Measurements from ENCODE around the gene COL8A1. TPM values are rescaled to one million over a fixed set of nuclear protein-coding genes. Genes with fewer than 3 reads are reported as not detected.

The COL8A1 gene
- total RNA-seq, 2 donors from 2014 or later, result 0.42 to 1.9 TPM

DNA sequence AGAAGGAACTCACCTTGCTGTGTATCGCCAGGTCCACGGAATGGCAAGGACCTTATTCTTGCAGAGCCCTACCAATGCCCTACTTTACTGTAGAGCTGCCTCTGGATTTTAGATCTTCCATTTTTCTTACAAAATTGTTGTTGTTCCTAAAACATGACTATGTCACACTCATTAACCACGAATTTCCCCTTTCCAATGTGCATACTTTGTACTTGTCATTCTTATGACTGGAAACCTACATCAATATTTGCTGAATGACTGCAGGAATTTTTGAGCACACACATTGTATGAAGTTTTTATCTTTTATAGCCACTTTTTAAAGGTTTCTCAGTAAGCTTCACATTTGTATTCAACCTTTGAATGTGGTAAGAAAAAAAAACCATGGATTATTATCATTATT lies 143.4 kb downstream of the COL8A1 start:
- DNase-seq, result no peak
- no peak overlapping the region for H3K4me3 ChIP-seq
- no peaks in the 10 kb centered on the region for H3K9me3 ChIP-seq
- intact Hi-C loops (cut with DNase I), result no loop called here
- H3K4me1 ChIP-seq, result no peaks in the 10 kb centered on the region
- H3K27ac ChIP-seq, result no peak overlapping the region
- no peaks in the 10 kb centered on the region for H3K27me3 ChIP-seq
- TF ChIP-seq, protein P1, sequence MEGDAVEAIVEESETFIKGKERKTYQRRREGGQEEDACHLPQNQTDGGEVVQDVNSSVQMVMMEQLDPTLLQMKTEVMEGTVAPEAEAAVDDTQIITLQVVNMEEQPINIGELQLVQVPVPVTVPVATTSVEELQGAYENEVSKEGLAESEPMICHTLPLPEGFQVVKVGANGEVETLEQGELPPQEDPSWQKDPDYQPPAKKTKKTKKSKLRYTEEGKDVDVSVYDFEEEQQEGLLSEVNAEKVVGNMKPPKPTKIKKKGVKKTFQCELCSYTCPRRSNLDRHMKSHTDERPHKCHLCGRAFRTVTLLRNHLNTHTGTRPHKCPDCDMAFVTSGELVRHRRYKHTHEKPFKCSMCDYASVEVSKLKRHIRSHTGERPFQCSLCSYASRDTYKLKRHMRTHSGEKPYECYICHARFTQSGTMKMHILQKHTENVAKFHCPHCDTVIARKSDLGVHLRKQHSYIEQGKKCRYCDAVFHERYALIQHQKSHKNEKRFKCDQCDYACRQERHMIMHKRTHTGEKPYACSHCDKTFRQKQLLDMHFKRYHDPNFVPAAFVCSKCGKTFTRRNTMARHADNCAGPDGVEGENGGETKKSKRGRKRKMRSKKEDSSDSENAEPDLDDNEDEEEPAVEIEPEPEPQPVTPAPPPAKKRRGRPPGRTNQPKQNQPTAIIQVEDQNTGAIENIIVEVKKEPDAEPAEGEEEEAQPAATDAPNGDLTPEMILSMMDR (IDR thresholded peaks at IDR 0.05), result no peak
- no peak overlapping the region for H3K9ac ChIP-seq (ENCODE audit: low read depth in 2 of 2, low read length in 2 of 2)
- H3K36me3 ChIP-seq, result no peaks in the 10 kb centered on the region

DNA sequence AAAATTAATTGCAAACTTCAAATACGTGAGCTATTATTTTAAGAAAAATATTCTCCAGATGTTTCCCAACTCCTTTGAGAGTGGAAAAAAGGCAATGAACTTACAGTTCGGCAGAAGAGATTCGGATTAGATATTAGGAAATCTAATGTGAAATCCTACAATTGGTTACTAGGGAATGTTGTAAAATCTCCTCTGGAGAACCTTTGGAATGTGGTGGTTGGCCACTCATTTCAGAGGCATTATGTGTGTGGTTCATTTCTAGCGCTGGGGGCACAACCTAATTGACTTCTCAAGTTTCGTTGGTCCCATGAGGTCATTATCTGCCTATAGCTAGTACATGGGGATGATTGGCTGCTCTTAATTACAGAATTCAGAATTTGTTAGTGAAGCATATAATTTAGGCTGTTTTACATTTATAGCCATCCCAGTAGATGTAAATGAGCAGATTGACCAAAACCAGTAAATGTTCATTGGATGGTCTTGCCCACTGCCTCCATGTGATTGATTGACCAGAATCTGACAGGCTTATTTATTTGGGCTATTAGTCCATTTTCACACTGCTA lies 144.7 kb downstream of the COL8A1 start:
- DNase-seq, result no peak
- H3K9me3 ChIP-seq, result no peaks in the 10 kb centered on the region
- no peaks in the 10 kb centered on the region for H3K27me3 ChIP-seq
- no peak overlapping the region for H3K27ac ChIP-seq
- TF ChIP-seq, protein P1 (IDR thresholded peaks at IDR 0.05), result no peak
- no peaks in the 10 kb centered on the region for H3K36me3 ChIP-seq
- intact Hi-C loops (cut with DNase I), result no loop called here
- no peak overlapping the region for H3K4me3 ChIP-seq
- no peak overlapping the region for H3K9ac ChIP-seq (ENCODE audit: low read depth in 2 of 2, low read length in 2 of 2)
- no peaks in the 10 kb centered on the region for H3K4me1 ChIP-seq

DNA sequence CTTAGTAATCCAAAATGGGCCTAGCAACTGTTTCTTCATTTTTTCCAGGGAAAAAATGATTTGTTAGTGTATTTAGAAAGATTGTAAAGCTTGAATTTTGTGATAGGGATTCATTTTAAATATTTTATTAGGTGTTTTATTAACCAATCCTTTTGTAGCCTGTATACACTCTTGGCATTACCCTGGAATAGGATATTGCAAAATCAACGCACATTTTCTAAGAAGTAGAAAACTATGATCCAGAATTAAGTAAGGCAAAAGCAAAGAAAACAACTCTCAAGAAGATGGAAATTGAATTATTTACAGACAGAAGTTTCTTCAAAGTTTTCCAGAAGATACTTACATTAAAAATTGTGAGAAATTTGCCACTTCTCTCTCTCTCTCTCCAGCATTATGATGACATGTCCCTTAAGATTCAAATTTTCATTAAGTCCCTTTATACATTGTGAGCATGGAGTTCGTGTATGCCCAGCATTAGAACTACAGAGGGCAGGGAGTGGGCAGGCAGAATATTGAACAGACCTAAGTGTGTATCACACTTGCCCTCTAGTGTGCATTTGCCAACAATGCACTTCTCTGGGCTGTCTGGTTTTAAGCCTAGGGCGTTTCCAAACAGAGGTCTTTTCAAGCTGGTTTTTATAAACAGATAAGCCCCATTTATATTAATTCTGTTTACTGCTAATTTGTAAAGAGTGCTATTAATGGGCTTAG lies 150.8 kb downstream of the COL8A1 start:
- DNase-seq, result no peak
- H3K9ac ChIP-seq (ENCODE audit: low read depth in 2 of 2, low read length in 2 of 2), result no peak overlapping the region
- H3K9me3 ChIP-seq, result no peaks in the 10 kb centered on the region
- H3K27ac ChIP-seq, result no peak overlapping the region
- H3K4me3 ChIP-seq, result no peak overlapping the region
- TF ChIP-seq, protein P1 (IDR thresholded peaks at IDR 0.05), result no peak
- H3K27me3 ChIP-seq, result no peaks in the 10 kb centered on the region
- H3K36me3 ChIP-seq, result no peaks in the 10 kb centered on the region
- H3K4me1 ChIP-seq, result no peaks in the 10 kb centered on the region
- intact Hi-C loops (cut with DNase I), result no loop called here

DNA sequence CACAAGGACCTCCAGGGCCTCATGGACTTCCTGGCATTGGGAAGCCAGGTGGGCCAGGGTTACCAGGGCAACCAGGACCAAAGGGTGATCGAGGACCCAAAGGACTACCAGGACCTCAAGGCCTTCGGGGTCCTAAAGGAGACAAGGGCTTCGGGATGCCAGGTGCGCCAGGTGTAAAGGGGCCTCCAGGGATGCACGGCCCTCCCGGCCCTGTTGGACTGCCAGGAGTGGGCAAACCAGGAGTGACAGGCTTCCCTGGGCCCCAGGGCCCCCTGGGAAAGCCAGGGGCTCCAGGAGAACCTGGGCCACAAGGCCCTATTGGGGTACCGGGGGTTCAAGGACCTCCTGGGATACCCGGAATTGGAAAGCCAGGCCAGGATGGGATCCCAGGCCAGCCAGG lies 156.1 kb downstream of the COL8A1 start:
- Histone ChIP-seq H3K4me1 (no peaks in the 10 kb centered on the region), H3K27me3 (no peaks in the 10 kb centered on the region), H3K9me3 (no peaks in the 10 kb centered on the region), H3K27ac (no peak overlapping the region), H3K36me3 (no peaks in the 10 kb centered on the region), H3K4me3 (no peak overlapping the region), H3K9ac (ENCODE audit: low read depth in 2 of 2, low read length in 2 of 2) (no peak overlapping the region)
- TF ChIP-seq, protein P1 (IDR thresholded peaks at IDR 0.05), result no peak
- intact Hi-C loops (cut with DNase I), result no loop called here
- no peak for DNase-seq

DNA sequence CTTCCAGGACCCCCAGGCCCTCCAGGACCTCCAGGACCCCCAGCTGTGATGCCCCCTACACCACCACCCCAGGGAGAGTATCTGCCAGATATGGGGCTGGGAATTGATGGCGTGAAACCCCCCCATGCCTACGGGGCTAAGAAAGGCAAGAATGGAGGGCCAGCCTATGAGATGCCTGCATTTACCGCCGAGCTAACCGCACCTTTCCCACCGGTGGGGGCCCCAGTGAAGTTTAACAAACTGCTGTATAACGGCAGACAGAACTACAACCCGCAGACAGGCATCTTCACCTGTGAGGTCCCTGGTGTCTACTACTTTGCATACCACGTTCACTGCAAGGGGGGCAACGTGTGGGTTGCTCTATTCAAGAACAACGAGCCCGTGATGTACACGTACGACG lies 157.2 kb downstream of the COL8A1 start:
- no peaks in the 10 kb centered on the region for H3K4me1 ChIP-seq
- H3K9me3 ChIP-seq, result no peaks in the 10 kb centered on the region
- H3K4me3 ChIP-seq, result no peak overlapping the region
- intact Hi-C loops (cut with DNase I), result no loop called here
- no peak for DNase-seq
- no peak overlapping the region for H3K27ac ChIP-seq
- TF ChIP-seq, protein P1 (IDR thresholded peaks at IDR 0.05), result no peak
- no peaks in the 10 kb centered on the region for H3K27me3 ChIP-seq
- no peak overlapping the region for H3K9ac ChIP-seq (ENCODE audit: low read depth in 2 of 2, low read length in 2 of 2)
- no peaks in the 10 kb centered on the region for H3K36me3 ChIP-seq
